Endodermal cell (in vitro differentiated cells): ENCODE results near the gene ADRA2B. TPM values are rescaled to one million over a fixed set of nuclear protein-coding genes. Genes with fewer than 3 reads are reported as not detected.

Source experiments
- DNase-seq: peaks from one replicate; pipeline ENCODE4 v3.0.0-alpha.2; 2017
- H3K27ac ChIP-seq: 2 replicates; pipeline ENCODE4 v1.5.1; 2013; ENCODE audit warnings: mild to moderate bottlenecking, low read depth, low read length, moderate library complexity
- H3K27me3 ChIP-seq: 2 replicates; pipeline ENCODE4 v1.6.1; 2013; ENCODE audit warnings: mild to moderate bottlenecking, low read length, moderate library complexity; ENCODE audit not compliant: insufficient read depth, control insufficient read depth, poor library complexity, severe bottlenecking
- H3K36me3 ChIP-seq: 2 replicates; pipeline ENCODE4 v1.7.0; 2013; ENCODE audit warnings: mild to moderate bottlenecking, low read length, moderate library complexity; ENCODE audit not compliant: control insufficient read depth, insufficient read depth
- H3K4me1 ChIP-seq: one replicate; pipeline ENCODE4 v1.7.0; 2013; ENCODE audit warnings: low read length; ENCODE audit not compliant: control insufficient read depth, insufficient read depth
- H3K4me3 ChIP-seq: 2 replicates; pipeline ENCODE4 v1.5.1; 2013; ENCODE audit warnings: mild to moderate bottlenecking, low read length, moderate library complexity
- H3K9ac ChIP-seq: 2 replicates; pipeline ENCODE4 v1.6.1; 2013; ENCODE audit warnings: mild to moderate bottlenecking, low read length, moderate library complexity; ENCODE audit not compliant: poor library complexity, severe bottlenecking; ENCODE audit errors: extremely low read depth
- H3K9me3 ChIP-seq: 2 replicates; pipeline ENCODE4 v1.6.1; 2013; ENCODE audit warnings: mild to moderate bottlenecking, low read length, moderate library complexity; ENCODE audit not compliant: control insufficient read depth
- H3K27ac Mint-ChIP-seq: 2 replicates; pipeline ENCODE4 v1.8.0; 2020; ENCODE audit warnings: mixed read lengths
- H3K27me3 Mint-ChIP-seq: 2 replicates; pipeline ENCODE4 v1.8.0; 2021; ENCODE audit warnings: mild to moderate bottlenecking, mixed read lengths; ENCODE audit not compliant: insufficient read depth
- H3K36me3 Mint-ChIP-seq: 2 replicates; pipeline ENCODE4 v1.8.0; 2020; ENCODE audit warnings: low read depth, mixed read lengths
- H3K4me1 Mint-ChIP-seq: 2 replicates; pipeline ENCODE4 v1.8.0; 2020; ENCODE audit warnings: mixed read lengths
- H3K4me3 Mint-ChIP-seq: 2 replicates; pipeline ENCODE4 v1.8.0; 2020; ENCODE audit warnings: mild to moderate bottlenecking, moderate library complexity, mixed read lengths
- H3K9me3 Mint-ChIP-seq: 2 replicates; pipeline ENCODE4 v1.8.0; 2020; ENCODE audit warnings: mild to moderate bottlenecking, mixed read lengths
- WGBS, 2 experiments: methylation state at CpG; one replicate each; pipeline versions ENCODE4 v1.1.5 to v1.1.7; 2013; ENCODE audit warnings: missing lambda C conversion rate in 2 of 2, mixed read lengths in 1 of 2; ENCODE audit not compliant: insufficient coverage in 1 of 2, insufficient read length in 1 of 2; 5-methylcytosine and 5-hydroxymethylcytosine counted together
- total RNA-seq, 2 donors: library from RNA; stranded (reverse); fragmentation: NEBNext Ultra II Directional in 1 of 2; extraction: Animal tissue kit (Norgen Biotek cat#: 25700) in 1 of 2; gene quantifications; 2 replicates in 1 of 2; 3 replicates in 1 of 2; pipeline ENCODE4 v1.2.1, GENCODE V29; 2021
- TF ChIP-seq, protein P1 (sequence below): fragments of 200-600 bp; sonication (generic); conservative IDR thresholded peaks from 2 replicates; pipeline ENCODE4 v1.5.0; 2021; ENCODE audit warnings: antibody characterized with exemption, mild to moderate bottlenecking

ADRA2B gene
- total RNA-seq, 2 donors from 2014 or later: 2.4 to 3.8 TPM

- Histone ChIP-seq H3K27me3 (peaks cover 21% of the 10 kb centered on the region), H3K9me3 (no peaks in the 10 kb centered on the region), H3K9ac (no peak overlapping the region), H3K4me3 (no peak overlapping the region), H3K27ac (no peak overlapping the region), H3K36me3 (no peaks in the 10 kb centered on the region), H3K4me1 (no peaks in the 10 kb centered on the region)
- TF ChIP-seq, protein P1, sequence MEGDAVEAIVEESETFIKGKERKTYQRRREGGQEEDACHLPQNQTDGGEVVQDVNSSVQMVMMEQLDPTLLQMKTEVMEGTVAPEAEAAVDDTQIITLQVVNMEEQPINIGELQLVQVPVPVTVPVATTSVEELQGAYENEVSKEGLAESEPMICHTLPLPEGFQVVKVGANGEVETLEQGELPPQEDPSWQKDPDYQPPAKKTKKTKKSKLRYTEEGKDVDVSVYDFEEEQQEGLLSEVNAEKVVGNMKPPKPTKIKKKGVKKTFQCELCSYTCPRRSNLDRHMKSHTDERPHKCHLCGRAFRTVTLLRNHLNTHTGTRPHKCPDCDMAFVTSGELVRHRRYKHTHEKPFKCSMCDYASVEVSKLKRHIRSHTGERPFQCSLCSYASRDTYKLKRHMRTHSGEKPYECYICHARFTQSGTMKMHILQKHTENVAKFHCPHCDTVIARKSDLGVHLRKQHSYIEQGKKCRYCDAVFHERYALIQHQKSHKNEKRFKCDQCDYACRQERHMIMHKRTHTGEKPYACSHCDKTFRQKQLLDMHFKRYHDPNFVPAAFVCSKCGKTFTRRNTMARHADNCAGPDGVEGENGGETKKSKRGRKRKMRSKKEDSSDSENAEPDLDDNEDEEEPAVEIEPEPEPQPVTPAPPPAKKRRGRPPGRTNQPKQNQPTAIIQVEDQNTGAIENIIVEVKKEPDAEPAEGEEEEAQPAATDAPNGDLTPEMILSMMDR: no peak
- peaks cover 35% of the 10 kb centered on the region for H3K27me3 Mint-ChIP-seq
- DNase-seq: no peak
- no peaks in the 10 kb centered on the region for H3K4me1 Mint-ChIP-seq
- no peaks in the 10 kb centered on the region for H3K9me3 Mint-ChIP-seq
- no peak overlapping the region for H3K4me3 Mint-ChIP-seq
- H3K36me3 Mint-ChIP-seq: no peaks in the 10 kb centered on the region
- H3K27ac Mint-ChIP-seq: no peak overlapping the region
- WGBS, 2 experiments: 92 to 94% methylated on average over 3 to 6 of the region's 6 CpGs
Measured at GRCh38 chr2:96128456-96128855, 12.1 kb upstream of the ADRA2B start.

- no peaks in the 10 kb centered on the region for H3K36me3 Mint-ChIP-seq
- H3K27me3 Mint-ChIP-seq: peaks cover 51% of the 10 kb centered on the region
- H3K4me1 ChIP-seq: no peaks in the 10 kb centered on the region
- peaks cover 32% of the 10 kb centered on the region for H3K27me3 ChIP-seq
- WGBS, 2 experiments: 92 to 96% methylated on average over 5 to 14 of the region's 14 CpGs
- no peak overlapping the region for H3K9ac ChIP-seq
- no peaks in the 10 kb centered on the region for H3K9me3 ChIP-seq
- TF ChIP-seq, protein P1: no peak
- no peak overlapping the region for H3K27ac Mint-ChIP-seq
- no peak overlapping the region for H3K27ac ChIP-seq
- no peaks in the 10 kb centered on the region for H3K9me3 Mint-ChIP-seq
- H3K4me3 Mint-ChIP-seq: no peak overlapping the region
- no peaks in the 10 kb centered on the region for H3K4me1 Mint-ChIP-seq
- no peaks in the 10 kb centered on the region for H3K36me3 ChIP-seq
- H3K4me3 ChIP-seq: no peak overlapping the region
- no peak for DNase-seq
Measured at GRCh38 chr2:96124406-96125265, 8.3 kb upstream of the ADRA2B start.

DNA sequence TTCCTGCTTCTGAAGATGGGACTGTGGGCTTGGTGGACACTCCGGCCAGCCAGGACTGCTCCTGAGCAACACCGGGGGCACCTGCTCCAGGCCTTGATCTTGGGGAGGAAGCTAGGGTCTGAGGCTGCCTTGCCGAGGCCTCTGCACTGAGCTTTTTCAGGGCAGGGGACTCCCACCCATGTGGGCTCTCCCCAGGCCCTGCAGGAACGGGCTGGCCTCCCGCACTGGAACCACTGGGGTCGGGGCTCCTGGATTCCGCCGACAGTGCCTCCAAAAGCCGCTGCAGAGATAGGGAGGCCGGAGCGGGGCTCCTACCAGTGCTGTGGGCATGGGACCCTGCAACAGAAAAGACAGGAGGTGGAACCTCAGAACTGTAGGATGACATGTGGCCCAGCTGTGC, 7.6 kb upstream of the ADRA2B start:
- Histone ChIP-seq H3K27me3 (peaks cover 39% of the 10 kb centered on the region), H3K27ac (no peak overlapping the region), H3K9ac (no peak overlapping the region), H3K4me1 (no peaks in the 10 kb centered on the region), H3K9me3 (no peaks in the 10 kb centered on the region), H3K36me3 (no peaks in the 10 kb centered on the region), H3K4me3 (no peak overlapping the region)
- DNase-seq: no peak
- 89 to 98% methylated on average over 6 to 11 of the region's 11 CpGs for WGBS, 2 experiments
- Mint-ChIP-seq H3K4me1 (no peaks in the 10 kb centered on the region), H3K27ac (no peak overlapping the region), H3K4me3 (no peak overlapping the region), H3K27me3 (peaks cover 54% of the 10 kb centered on the region), H3K9me3 (no peaks in the 10 kb centered on the region), H3K36me3 (no peaks in the 10 kb centered on the region)
- TF ChIP-seq, protein P1: no peak
